ENCODE results near the gene DCST1.
"Not testable (repeated sequence)": the region's sequence is repeated elsewhere in the genome, so short reads cannot be mapped to it uniquely, and the experiment has no call there.

DCST1 gene

DNA sequence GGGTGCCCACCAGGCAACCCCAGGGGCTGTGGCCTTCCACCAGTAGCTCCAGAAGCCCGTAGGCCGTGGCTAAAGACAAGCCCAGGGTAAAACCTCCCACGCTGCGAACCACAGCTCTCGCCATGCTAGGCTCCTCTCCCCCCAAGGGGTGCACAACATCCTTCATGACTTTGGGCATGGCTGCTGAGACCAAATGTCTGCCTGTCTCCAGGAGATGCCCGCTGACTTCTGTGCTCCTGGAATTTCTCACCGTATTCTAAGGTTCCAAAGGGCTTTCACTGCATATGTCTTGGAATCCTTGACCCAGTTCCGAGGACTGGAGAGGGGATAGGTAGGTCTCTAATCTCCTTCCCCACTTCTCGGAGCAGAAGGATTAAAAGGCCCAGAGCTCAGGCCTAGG lies at the start of gene DCST1, which contains the start of gene DCST2:
Gene DCST1 (plus strand): TSS at position 301 of the 400 bp plus-strand sequence. CDS start 213 bp downstream, outside the sequence.
Gene DCST2 (minus strand): TSS at position 258 of the 400 bp plus-strand sequence. CDS start 80 bp downstream, at position 178.
- Histone ChIP-seq H3K27ac (no peak within 1 kb of the TSS), H3K4me3 (no peak within 1 kb of the TSS)

- peak overlapping the region in 1 of 21 experiments; percentile 65 for H3K27ac ChIP-seq
- H3K4me3 ChIP-seq = not testable (repeated sequence)
These were observed 46.9 kb upstream of the DCST1 start for GRCh38 chr1:154986736-154987135.

- H3K4me3 ChIP-seq = no peak overlapping the region
- peak overlapping the region in 1 of 21 experiments; percentile 65 for H3K27ac ChIP-seq
These were observed 46.3 kb upstream of the DCST1 start for GRCh38 chr1:154987326-154987725.

GRCh38 chr1:154988058-154988954 lies 45.3 kb upstream of the DCST1 start:
- no peak overlapping the region for H3K27ac ChIP-seq

DNA sequence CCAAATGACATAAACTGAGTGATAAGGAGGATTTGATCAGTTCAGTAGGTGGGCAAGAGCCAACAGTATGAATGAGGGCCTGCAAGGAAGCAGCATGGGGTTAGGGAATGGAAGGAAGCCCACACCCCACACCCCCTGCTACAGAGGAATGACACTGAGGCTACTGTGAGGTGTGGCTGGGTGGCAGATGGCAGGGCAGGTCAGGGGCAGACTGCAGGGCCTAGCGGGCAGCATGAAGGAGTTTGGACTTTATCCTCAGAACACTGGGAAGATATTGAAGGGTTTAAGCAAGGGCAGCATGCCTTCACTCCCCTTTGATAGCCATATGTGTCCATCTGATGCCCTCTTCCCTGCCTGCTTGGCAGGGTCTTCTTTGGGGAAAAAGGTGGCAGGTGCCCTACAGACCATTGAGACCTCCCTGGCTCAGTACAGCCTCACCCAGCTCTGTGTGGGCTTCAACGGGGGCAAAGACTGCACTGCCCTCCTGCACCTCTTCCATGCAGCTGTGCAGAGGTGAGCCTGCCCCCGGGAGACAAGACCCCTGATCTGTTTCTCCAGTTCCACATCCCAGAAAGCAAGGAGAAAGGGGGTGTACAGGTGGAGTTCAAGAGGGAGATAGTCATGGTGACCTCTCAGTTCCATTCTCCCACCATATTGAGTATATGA lies 44.3 kb upstream of the DCST1 start:
- Histone ChIP-seq H3K4me3 (no peak overlapping the region), H3K27ac (no peak overlapping the region)

More at GRCh38 chr1:154988058-154988954, 45.3 kb upstream of the DCST1 start:
- H3K4me3 ChIP-seq = no peak overlapping the region

GRCh38 chr1:154990276-154990675 lies 43.3 kb upstream of the DCST1 start:
- no peak overlapping the region for H3K27ac ChIP-seq

GRCh38 chr1:154992721-154993571 lies 40.7 kb upstream of the DCST1 start:
- no peak overlapping the region for H3K4me3 ChIP-seq
- no peak overlapping the region for H3K27ac ChIP-seq

More at GRCh38 chr1:154990276-154990675, 43.3 kb upstream of the DCST1 start:
- no peak overlapping the region for H3K4me3 ChIP-seq

- Histone ChIP-seq H3K4me3 (no peak within 1 kb of the TSS), H3K27ac (peak within 1 kb of the TSS in 2 of 21 experiments; percentile 21 to 22)
These were observed 39.9 kb upstream of the DCST1 start, which contains the start of gene LENEP for GRCh38 chr1:154993572-154994268. Gene LENEP (plus strand): TSS chr1:154993586. CDS start chr1:154993608, 22 bp downstream.

DNA sequence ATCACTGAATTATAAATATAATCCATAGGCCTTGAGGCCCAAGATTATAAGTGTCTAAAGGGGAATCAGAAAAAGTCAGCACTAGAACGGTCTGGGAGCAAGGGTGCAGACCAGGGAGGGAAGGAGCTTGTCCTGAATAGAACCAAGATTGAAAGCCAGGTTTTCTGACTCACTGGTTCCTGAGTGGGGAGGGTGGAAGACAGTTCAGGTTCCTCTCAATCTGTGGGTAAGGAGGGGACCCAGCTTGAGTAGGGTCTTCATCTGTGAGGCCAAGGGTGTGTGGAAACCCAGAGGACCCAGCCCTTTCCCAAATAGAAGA lies 39.4 kb upstream of the DCST1 start:
- Histone ChIP-seq H3K4me3 (no peak overlapping the region), H3K27ac (peak overlapping the region in 2 of 21 experiments; percentile 21 to 22)

DNA sequence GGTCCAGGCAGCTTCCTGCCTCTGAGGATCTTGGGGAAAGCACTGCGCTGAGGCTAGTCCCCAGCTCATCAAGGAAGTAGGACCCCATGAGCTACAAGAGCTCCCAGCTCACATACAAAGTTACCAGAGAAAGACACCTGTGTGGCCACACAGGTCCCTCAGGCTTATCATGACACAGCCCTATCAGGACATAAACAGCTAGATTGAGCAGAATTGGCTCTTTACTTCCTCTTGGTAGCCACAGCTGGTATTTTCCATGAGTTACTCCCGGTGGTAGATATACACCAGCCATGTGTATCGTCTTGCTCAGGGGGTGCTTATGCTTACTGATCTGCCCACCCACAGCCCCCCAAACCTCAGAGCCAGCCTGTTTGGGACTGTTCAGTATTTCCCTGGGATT lies 39.0 kb upstream of the DCST1 start:
- H3K27ac ChIP-seq = peak overlapping the region in 3 of 21 experiments; percentile 3 to 22 (median 21)
- no peak overlapping the region for H3K4me3 ChIP-seq

- H3K4me3 ChIP-seq, H3K27ac ChIP-seq: not testable (repeated sequence)
These were observed 38.2 kb upstream of the DCST1 start for GRCh38 chr1:154995301-154995983.

- H3K4me3 ChIP-seq = no peak overlapping the region
These were observed 36.5 kb upstream of the DCST1 start for GRCh38 chr1:154996966-154997701.

GRCh38 chr1:154998201-154998780 lies 35.3 kb upstream of the DCST1 start:
- Histone ChIP-seq H3K4me3 (no peak overlapping the region), H3K27ac (peak overlapping the region in 1 of 21 experiments; percentile 60)

More at GRCh38 chr1:154996966-154997701, 36.5 kb upstream of the DCST1 start:
- H3K27ac ChIP-seq = no peak overlapping the region

GRCh38 chr1:154998818-154999570 lies 34.6 kb upstream of the DCST1 start:
- peak overlapping the region in 20 of 21 experiments; percentile 16 to 99 (median 96) for H3K27ac ChIP-seq
- peak overlapping the region; percentile 11 to 93 (median 83) for H3K4me3 ChIP-seq

GRCh38 chr1:154999571-155000410 lies 33.8 kb upstream of the DCST1 start:
- Histone ChIP-seq H3K27ac (peak overlapping the region; percentile 83 to 99 (median 96)), H3K4me3 (peak overlapping the region; percentile 70 to 93 (median 83))

DNA sequence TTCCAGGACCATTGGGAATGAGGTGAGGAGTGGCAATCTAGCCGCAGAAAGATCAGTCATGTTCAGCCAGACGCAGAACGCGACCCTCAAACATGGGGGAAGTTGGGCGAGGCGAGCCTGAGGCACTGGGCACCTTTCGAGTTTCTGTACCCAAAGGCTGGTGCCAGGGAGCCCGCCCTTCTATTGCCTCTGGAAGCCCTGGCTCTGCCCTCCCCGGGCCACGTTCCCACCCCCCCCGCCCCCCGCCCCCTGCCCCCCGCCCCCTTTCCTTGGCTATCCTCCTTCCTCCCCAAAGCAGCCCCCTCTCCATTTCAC lies 33.3 kb upstream of the DCST1 start:
- peak overlapping the region; percentile 83 to 99 (median 96) for H3K27ac ChIP-seq

More for the DNA sequence above, 33.3 kb upstream of the DCST1 start:
- peak overlapping the region; percentile 70 to 93 (median 83) for H3K4me3 ChIP-seq
